GM18870 (cell line): ENCODE measurements around the gene TRIM73.
"Not testable (repeated sequence)": the region's sequence is repeated elsewhere in the genome, so short reads cannot be mapped to it uniquely, and the experiment has no call there.

Source experiments
- ATAC-seq: cut with Tn5 transposase; IDR thresholded peaks from one replicate; pipeline ENCODE4 v1.9.1; 2021; ENCODE audit warnings: moderate library complexity; ENCODE audit not compliant: unreplicated experiment

Gene TRIM73

GRCh38 chr7:75395329-75395728 is at the start of gene TRIM73:
Gene TRIM73 (plus strand): TSS chr7:75395629. CDS start chr7:75398934, 3,305 bp downstream.
- not testable (repeated sequence) for ATAC-seq

GRCh38 chr7:75358671-75359541 is 36.5 kb upstream of the TRIM73 start:
- ATAC-seq: peak; percentile 55

- not testable (repeated sequence) for ATAC-seq
Measured at GRCh38 chr7:75359542-75359848, 35.9 kb upstream of the TRIM73 start.

- not testable (repeated sequence) for ATAC-seq
Measured at GRCh38 chr7:75364079-75364478, 31.4 kb upstream of the TRIM73 start.

GRCh38 chr7:75366643-75367042 is 28.8 kb upstream of the TRIM73 start:
- ATAC-seq: not testable (repeated sequence)

- not testable (repeated sequence) for ATAC-seq
Measured at GRCh38 chr7:75367313-75367712, 28.1 kb upstream of the TRIM73 start.

- not testable (repeated sequence) for ATAC-seq
Measured at GRCh38 chr7:75374144-75374518, 21.3 kb upstream of the TRIM73 start.

- ATAC-seq: not testable (repeated sequence)
Measured at GRCh38 chr7:75374519-75375317, 20.7 kb upstream of the TRIM73 start.

- ATAC-seq: not testable (repeated sequence)
Measured at GRCh38 chr7:75393194-75393593, 2.2 kb upstream of the TRIM73 start.

GRCh38 chr7:75397865-75398264 is 2.4 kb downstream of the TRIM73 start:
- ATAC-seq: not testable (repeated sequence)

- ATAC-seq: not testable (repeated sequence)
Measured at GRCh38 chr7:75398771-75399700, 3.6 kb downstream of the TRIM73 start.

- ATAC-seq: not testable (repeated sequence)
Measured at GRCh38 chr7:75400575-75400974, 5.1 kb downstream of the TRIM73 start.

- ATAC-seq: not testable (repeated sequence)
Measured at GRCh38 chr7:75403455-75404443, 8.3 kb downstream of the TRIM73 start.

- not testable (repeated sequence) for ATAC-seq
Measured at GRCh38 chr7:75404663-75405062, 9.2 kb downstream of the TRIM73 start.

- ATAC-seq: peak; percentile 73
Measured at GRCh38 chr7:75409880-75410822, 14.7 kb downstream of the TRIM73 start.

- not testable (repeated sequence) for ATAC-seq
Measured at GRCh38 chr7:75410823-75411173, 15.4 kb downstream of the TRIM73 start.

- ATAC-seq: not testable (repeated sequence)
Measured at GRCh38 chr7:75414204-75414603, 18.8 kb downstream of the TRIM73 start.

- ATAC-seq: not testable (repeated sequence)
Measured at GRCh38 chr7:75414708-75415427, 19.4 kb downstream of the TRIM73 start.
